NB4 (cell line): Measurements from ENCODE around the gene GABBR2.
A peak's percentile ranks its signal among the peaks of the same experiment; 100 is the strongest.

ENCODE experiments used
- DNase-seq: peaks from one replicate; pipeline ENCODE4 v3.0.0; 2010; ENCODE audit warnings: low read depth
- H3K4me3 ChIP-seq: one replicate; pipeline ENCODE4 v1.5.1; 2011; ENCODE audit warnings: mild to moderate bottlenecking, low read depth, low read length, moderate library complexity
- CTCF ChIP-seq: IDR thresholded peaks from one replicate; pipeline ENCODE4 v1.5.1; 2012; ENCODE audit warnings: low read depth, low read length
- MAX ChIP-seq: IDR thresholded peaks from 2 replicates; pipeline ENCODE4 v1.6.1; 2011; ENCODE audit warnings: low read depth, low read length
- MYC ChIP-seq: IDR thresholded peaks from 2 replicates; pipeline ENCODE4 v1.6.1; 2011; ENCODE audit warnings: low read depth, low read length
- POLR2A ChIP-seq: IDR thresholded peaks from 2 replicates; pipeline ENCODE4 v1.6.1; 2011; ENCODE audit warnings: mild to moderate bottlenecking; ENCODE audit not compliant: insufficient read length; ENCODE audit errors: extremely low read depth

GABBR2 gene

GRCh38 chr9:98437458-98438034 lies 271.2 kb downstream of the GABBR2 start:
- no peak for DNase-seq
- no peak overlapping the region for H3K4me3 ChIP-seq
- TF ChIP-seq MAX (no peak), CTCF (no peak), POLR2A (no peak), MYC (no peak)

- TF ChIP-seq MAX (no peak), CTCF (no peak)
- DNase-seq = no peak
- H3K4me3 ChIP-seq = no peak overlapping the region
Observed at GRCh38 chr9:98432960-98433359, 275.8 kb downstream of the GABBR2 start.

- no peak overlapping the region for H3K4me3 ChIP-seq
- no peak for DNase-seq
- no peak for TF ChIP-seq CTCF
- no peak for TF ChIP-seq MYC
- no peak for TF ChIP-seq MAX
- TF ChIP-seq POLR2A = no peak
Observed at GRCh38 chr9:98432134-98432533, 276.6 kb downstream of the GABBR2 start.

- TF ChIP-seq MYC = no peak
- no peak for TF ChIP-seq MAX
- no peak for TF ChIP-seq POLR2A
- no peak for TF ChIP-seq CTCF
- DNase-seq = no peak
- no peak overlapping the region for H3K4me3 ChIP-seq
Observed at GRCh38 chr9:98430535-98431292, 278.0 kb downstream of the GABBR2 start.

- peak; percentile 56 for DNase-seq
- TF ChIP-seq POLR2A (no peak), MYC (no peak), MAX (no peak), CTCF (no peak)
Observed at GRCh38 chr9:98429613-98430012, 279.1 kb downstream of the GABBR2 start.

More at GRCh38 chr9:98429613-98430012, 279.1 kb downstream of the GABBR2 start:
- no peak overlapping the region for H3K4me3 ChIP-seq
